Measurements from ENCODE around the gene C6. TPM values are rescaled to one million over a fixed set of nuclear protein-coding genes. Genes with fewer than 3 reads are reported as not detected.

Gene C6
- total RNA-seq, 1 donor from 2014 or later: not detected

- H3K4me1 Mint-ChIP-seq (ENCODE audit: unreplicated experiment): peaks cover 15% of the 10 kb centered on the region
- H3K4me3 Mint-ChIP-seq (ENCODE audit: unreplicated experiment): no peak overlapping the region
- no peaks in the 10 kb centered on the region for H3K36me3 Mint-ChIP-seq (ENCODE audit: low read depth, unreplicated experiment)
- DNase-seq (ENCODE audit: low spot score): no peak
- H3K27me3 Mint-ChIP-seq (ENCODE audit: unreplicated experiment): no peaks in the 10 kb centered on the region
- TF ChIP-seq, protein P1, sequence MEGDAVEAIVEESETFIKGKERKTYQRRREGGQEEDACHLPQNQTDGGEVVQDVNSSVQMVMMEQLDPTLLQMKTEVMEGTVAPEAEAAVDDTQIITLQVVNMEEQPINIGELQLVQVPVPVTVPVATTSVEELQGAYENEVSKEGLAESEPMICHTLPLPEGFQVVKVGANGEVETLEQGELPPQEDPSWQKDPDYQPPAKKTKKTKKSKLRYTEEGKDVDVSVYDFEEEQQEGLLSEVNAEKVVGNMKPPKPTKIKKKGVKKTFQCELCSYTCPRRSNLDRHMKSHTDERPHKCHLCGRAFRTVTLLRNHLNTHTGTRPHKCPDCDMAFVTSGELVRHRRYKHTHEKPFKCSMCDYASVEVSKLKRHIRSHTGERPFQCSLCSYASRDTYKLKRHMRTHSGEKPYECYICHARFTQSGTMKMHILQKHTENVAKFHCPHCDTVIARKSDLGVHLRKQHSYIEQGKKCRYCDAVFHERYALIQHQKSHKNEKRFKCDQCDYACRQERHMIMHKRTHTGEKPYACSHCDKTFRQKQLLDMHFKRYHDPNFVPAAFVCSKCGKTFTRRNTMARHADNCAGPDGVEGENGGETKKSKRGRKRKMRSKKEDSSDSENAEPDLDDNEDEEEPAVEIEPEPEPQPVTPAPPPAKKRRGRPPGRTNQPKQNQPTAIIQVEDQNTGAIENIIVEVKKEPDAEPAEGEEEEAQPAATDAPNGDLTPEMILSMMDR (IDR thresholded peaks at IDR 0.05; ENCODE audit: unreplicated experiment): no peak
- H3K9me3 Mint-ChIP-seq (ENCODE audit: unreplicated experiment): no peaks in the 10 kb centered on the region
- H3K27ac Mint-ChIP-seq (ENCODE audit: unreplicated experiment): no peak overlapping the region
Measured at GRCh38 chr5:41182666-41183065, 30.7 kb downstream of the C6 start.

DNA sequence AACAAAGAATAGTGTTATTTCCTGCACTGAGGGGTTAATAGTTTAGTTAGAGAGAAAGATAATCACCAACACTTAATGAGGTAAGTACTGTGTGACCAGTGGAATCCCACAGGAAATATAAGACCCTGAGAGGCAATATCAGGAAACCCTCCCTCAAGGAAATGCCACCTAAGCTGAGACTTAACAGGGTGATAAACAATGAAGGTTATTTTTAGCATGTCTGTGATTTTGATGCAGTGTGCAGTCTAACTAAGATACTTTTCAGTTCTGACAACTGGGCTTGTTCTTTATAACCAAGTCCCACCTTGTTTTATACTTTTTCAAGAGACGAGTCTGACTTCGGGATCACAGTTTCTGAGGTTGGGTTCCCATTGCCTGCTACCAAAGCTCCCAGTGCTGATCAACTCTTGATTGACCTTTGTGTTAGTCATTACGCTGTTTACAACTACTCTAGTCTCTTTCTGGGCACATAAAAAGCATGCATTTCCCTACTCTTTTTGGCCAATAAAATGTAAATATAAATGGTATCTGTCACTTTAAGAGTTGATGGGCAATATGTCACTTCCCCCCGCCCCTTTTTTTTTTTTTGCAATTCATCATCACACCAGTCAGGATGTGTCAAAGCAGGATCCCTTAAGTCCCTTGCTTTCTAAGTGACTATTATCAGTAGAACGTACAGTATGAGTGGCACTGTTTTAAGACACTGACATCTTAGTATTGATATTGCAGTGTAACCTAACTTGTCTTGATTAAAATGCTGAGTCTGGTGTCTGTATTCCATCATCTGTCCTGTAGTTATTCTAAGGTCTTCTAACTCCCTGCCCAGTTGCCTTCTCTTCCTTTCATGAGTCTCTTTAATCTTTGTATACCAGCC is 31.4 kb downstream of the C6 start:
- TF ChIP-seq, protein P1 (IDR thresholded peaks at IDR 0.05; ENCODE audit: unreplicated experiment): no peak
- H3K27ac Mint-ChIP-seq (ENCODE audit: unreplicated experiment): peak overlapping the region; percentile 22

DNA sequence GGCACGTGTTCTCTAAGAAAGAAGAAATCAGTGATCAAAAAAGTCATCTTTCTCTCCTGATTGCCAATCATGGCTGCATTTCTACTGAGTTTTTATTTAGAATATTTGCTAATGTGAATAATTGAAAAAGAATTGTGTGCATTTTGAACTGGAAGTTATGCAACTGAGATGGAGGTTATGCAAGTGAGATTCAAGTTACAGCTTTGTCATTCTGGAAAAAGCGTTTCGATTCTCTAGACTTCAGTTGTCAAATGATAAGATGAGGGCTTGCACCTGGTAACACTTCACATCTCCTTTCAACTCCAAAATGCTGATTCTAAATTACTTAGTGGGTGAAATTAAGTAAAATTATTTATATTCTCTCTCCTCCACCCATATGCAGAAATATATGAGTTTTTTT is 36.4 kb downstream of the C6 start:
- Mint-ChIP-seq H3K4me3 (ENCODE audit: unreplicated experiment) (no peak overlapping the region), H3K4me1 (ENCODE audit: unreplicated experiment) (peaks cover 9% of the 10 kb centered on the region), H3K36me3 (ENCODE audit: low read depth, unreplicated experiment) (no peaks in the 10 kb centered on the region), H3K27ac (ENCODE audit: unreplicated experiment) (no peak overlapping the region), H3K9me3 (ENCODE audit: unreplicated experiment) (no peaks in the 10 kb centered on the region), H3K27me3 (ENCODE audit: unreplicated experiment) (peaks cover 3% of the 10 kb centered on the region)
- TF ChIP-seq, protein P1 (IDR thresholded peaks at IDR 0.05; ENCODE audit: unreplicated experiment): no peak
- no peak for DNase-seq (ENCODE audit: low spot score)

More for the DNA sequence above, 31.4 kb downstream of the C6 start:
- DNase-seq (ENCODE audit: low spot score): no peak
- no peaks in the 10 kb centered on the region for H3K27me3 Mint-ChIP-seq (ENCODE audit: unreplicated experiment)
- H3K36me3 Mint-ChIP-seq (ENCODE audit: low read depth, unreplicated experiment): no peaks in the 10 kb centered on the region
- H3K4me1 Mint-ChIP-seq (ENCODE audit: unreplicated experiment): peaks cover 15% of the 10 kb centered on the region
- H3K9me3 Mint-ChIP-seq (ENCODE audit: unreplicated experiment): no peaks in the 10 kb centered on the region
- H3K4me3 Mint-ChIP-seq (ENCODE audit: unreplicated experiment): no peak overlapping the region

GRCh38 chr5:41172012-41172411 is 41.3 kb downstream of the C6 start:
- Mint-ChIP-seq H3K27ac (ENCODE audit: unreplicated experiment) (no peak overlapping the region), H3K4me3 (ENCODE audit: unreplicated experiment) (no peak overlapping the region), H3K9me3 (ENCODE audit: unreplicated experiment) (no peaks in the 10 kb centered on the region), H3K36me3 (ENCODE audit: low read depth, unreplicated experiment) (no peaks in the 10 kb centered on the region), H3K4me1 (ENCODE audit: unreplicated experiment) (no peaks in the 10 kb centered on the region), H3K27me3 (ENCODE audit: unreplicated experiment) (peaks cover 3% of the 10 kb centered on the region)
- DNase-seq (ENCODE audit: low spot score): no peak
- TF ChIP-seq, protein P1 (IDR thresholded peaks at IDR 0.05; ENCODE audit: unreplicated experiment): no peak

DNA sequence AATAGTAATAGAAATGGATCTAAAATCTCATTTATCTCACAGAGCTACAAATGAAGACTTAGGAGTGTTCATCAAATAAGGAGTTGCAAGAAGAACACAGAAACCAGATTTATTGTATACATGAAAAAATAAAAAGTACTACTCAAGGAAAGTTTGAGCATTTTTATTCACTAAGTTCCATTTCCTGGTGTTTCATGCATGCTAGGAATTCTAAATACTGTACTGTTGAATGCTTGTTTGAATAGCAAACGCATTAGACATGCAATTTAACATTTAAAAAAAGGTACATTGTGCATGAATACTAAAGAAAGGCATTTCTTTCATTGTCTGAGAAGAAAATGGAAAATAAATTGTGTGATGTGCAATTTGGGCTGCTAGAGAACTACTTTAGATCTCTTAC is 52.1 kb downstream of the C6 start:
- H3K27me3 Mint-ChIP-seq (ENCODE audit: unreplicated experiment): no peaks in the 10 kb centered on the region
- no peak overlapping the region for H3K4me3 Mint-ChIP-seq (ENCODE audit: unreplicated experiment)
- no peaks in the 10 kb centered on the region for H3K9me3 Mint-ChIP-seq (ENCODE audit: unreplicated experiment)
- no peak for DNase-seq (ENCODE audit: low spot score)
- no peaks in the 10 kb centered on the region for H3K4me1 Mint-ChIP-seq (ENCODE audit: unreplicated experiment)
- H3K27ac Mint-ChIP-seq (ENCODE audit: unreplicated experiment): no peak overlapping the region
- no peaks in the 10 kb centered on the region for H3K36me3 Mint-ChIP-seq (ENCODE audit: low read depth, unreplicated experiment)
- TF ChIP-seq, protein P1 (IDR thresholded peaks at IDR 0.05; ENCODE audit: unreplicated experiment): no peak

Measured in endothelial cell (in vitro differentiated cells).